Ovary (tissue), 9 donors: Measurements from ENCODE around the gene OR2L8. TPM values are rescaled to one million over a fixed set of nuclear protein-coding genes. Genes with fewer than 3 reads are reported as not detected.

Experiments
- DNase-seq, 5 donors: peaks; one replicate each; pipeline ENCODE4 v3.0.0-alpha.2; 2019 to 2020
- H3K27ac ChIP-seq, 2 donors: fragments of 200-600 bp; one replicate each; pipeline versions ENCODE4 v1.5.1 to v1.8.0; 2019 to 2022
- H3K27me3 ChIP-seq: fragments of 200-600 bp; one replicate; pipeline ENCODE4 v1.8.0; 2022
- H3K36me3 ChIP-seq: fragments of 200-600 bp; sonication (generic); one replicate; pipeline ENCODE4 v1.5.1; 2019
- H3K4me1 ChIP-seq: one replicate; pipeline ENCODE4 v1.8.1; 2013; ENCODE audit warnings: mild to moderate bottlenecking, moderate library complexity; ENCODE audit not compliant: insufficient read depth
- H3K4me3 ChIP-seq: fragments of 200-600 bp; sonication (generic); one replicate; pipeline ENCODE4 v1.5.1; 2017
- H3K9me3 ChIP-seq, 2 donors: fragments of 200-600 bp in 1 of 2; sonication (generic) in 1 of 2; one replicate each; pipeline versions ENCODE4 v1.5.1 to v1.8.1; 2013 to 2019; ENCODE audit warnings: mild to moderate bottlenecking in 1 of 2, moderate library complexity in 1 of 2
- EP300 ChIP-seq: sonication (generic); formaldehyde crosslinking; IDR thresholded peaks from one replicate; pipeline ENCODE4 v1.6.1; 2017; ENCODE audit warnings: antibody characterized with exemption
- POLR2A ChIP-seq: fragments of 450-650 bp; IDR thresholded peaks from one replicate; pipeline ENCODE4 v1.6.1; 2017; ENCODE audit warnings: antibody characterized with exemption, mild to moderate bottlenecking, moderate library complexity
- WGBS, 3 donors: extraction: QIAGEN DNeasy Blood & Tissue Kit in 1 of 3; methylation state at CpG; one replicate each; pipeline versions ENCODE4 v1.1.5 to v1.1.7; 2013 to 2017; 5-methylcytosine and 5-hydroxymethylcytosine counted together
- intact Hi-C, 4 donors: fragments of 100-400 bp; cut with DNase I; formaldehyde crosslinking; loops; one replicate each; pipeline versions ENCODE4 v1.11.0 to v1.15.1; 2022 to 2023
- polyA plus RNA-seq, 2 donors: library from polyadenylated mRNA; stranded (reverse); fragments of 200-250 nt in 1 of 2; fragments of 350-450 nt in 1 of 2; fragmentation: Illumina TruSeq in 1 of 2; extraction: RNeasy Lipid Tissue Mini Kit (QIAGEN cat#74804) in 1 of 2; gene quantifications; one replicate each; pipeline ENCODE4 v1.2.3, GENCODE V29; 2013 to 2014
- total RNA-seq, 7 donors: library from RNA; depleted of rRNA in 2 of 7; stranded (reverse); fragments of >200 nt in 2 of 7; fragmentation: NEBNext Ultra II Directional in 3 of 7; extraction: Animal tissue kit (Norgen Biotek cat#: 25700) in 3 of 7; gene quantifications; one replicate each; pipeline versions ENCODE4 v1.1.0 to v1.2.4, GENCODE V29; 2016 to 2023
- TF ChIP-seq, protein P1 (sequence below), 3 donors: fragments of 450-650 bp in 2 of 3; fragments of 200-600 bp in 1 of 3; IDR thresholded peaks; one replicate each; pipeline versions ENCODE4 v1.5.1 to v1.8.0; 2016 to 2022; ENCODE audit warnings: antibody characterized with exemption in 3 of 3, mild to moderate bottlenecking in 1 of 3
- donor health status: DM: no; HTN: no; CAD: no; lungs with moderate emphysema.
- donor health status: DM: no; HTN: no; CAD: no.
- donor health status: Bipolar disorder and iron deficiency.
- donor health status: DM: yes; HTN: yes; CAD: no.
- donor health status: DM: no; HTN: no; CAD: no.
- donor health status: DM: yes; HTN: yes; CAD: no.

OR2L8 gene
- total and polyA plus RNA-seq, 9 donors = 0.34 TPM; not detected in 8

DNA sequence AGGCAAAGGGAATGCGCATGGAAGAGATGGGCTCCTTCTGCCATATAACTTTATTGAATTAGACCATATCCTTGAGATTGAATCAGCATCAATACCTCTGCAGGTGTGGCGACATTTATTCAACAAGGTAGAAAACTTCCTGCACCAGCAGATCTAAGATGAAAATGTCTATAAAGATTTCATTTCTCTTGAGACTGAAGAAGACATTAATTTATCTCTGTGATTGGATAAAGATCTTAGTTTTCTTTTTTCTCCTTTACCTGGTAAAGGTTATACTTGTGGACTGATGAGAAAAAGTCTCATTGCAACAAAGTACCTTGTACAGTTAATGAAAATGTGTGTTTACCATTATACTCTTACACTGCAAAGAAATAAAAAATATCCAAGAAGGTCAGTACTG lies 28.7 kb upstream of the OR2L8 start, which contains the start of gene OR2T8:
Gene OR2T8 (plus strand): TSS at position 301 of the 400 bp plus-strand sequence. CDS start 766 bp downstream, outside the sequence.
- TF ChIP-seq, protein P1, sequence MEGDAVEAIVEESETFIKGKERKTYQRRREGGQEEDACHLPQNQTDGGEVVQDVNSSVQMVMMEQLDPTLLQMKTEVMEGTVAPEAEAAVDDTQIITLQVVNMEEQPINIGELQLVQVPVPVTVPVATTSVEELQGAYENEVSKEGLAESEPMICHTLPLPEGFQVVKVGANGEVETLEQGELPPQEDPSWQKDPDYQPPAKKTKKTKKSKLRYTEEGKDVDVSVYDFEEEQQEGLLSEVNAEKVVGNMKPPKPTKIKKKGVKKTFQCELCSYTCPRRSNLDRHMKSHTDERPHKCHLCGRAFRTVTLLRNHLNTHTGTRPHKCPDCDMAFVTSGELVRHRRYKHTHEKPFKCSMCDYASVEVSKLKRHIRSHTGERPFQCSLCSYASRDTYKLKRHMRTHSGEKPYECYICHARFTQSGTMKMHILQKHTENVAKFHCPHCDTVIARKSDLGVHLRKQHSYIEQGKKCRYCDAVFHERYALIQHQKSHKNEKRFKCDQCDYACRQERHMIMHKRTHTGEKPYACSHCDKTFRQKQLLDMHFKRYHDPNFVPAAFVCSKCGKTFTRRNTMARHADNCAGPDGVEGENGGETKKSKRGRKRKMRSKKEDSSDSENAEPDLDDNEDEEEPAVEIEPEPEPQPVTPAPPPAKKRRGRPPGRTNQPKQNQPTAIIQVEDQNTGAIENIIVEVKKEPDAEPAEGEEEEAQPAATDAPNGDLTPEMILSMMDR (IDR thresholded peaks at IDR 0.05) = no peak
- TF ChIP-seq EP300 (no peak), POLR2A (no peak)
- no peaks in the 10 kb centered on the region for H3K36me3 ChIP-seq
- WGBS, 3 donors = 62 to 89% (median 67%) methylated on average over 2 of the region's 2 CpGs
- intact Hi-C loops = no loop called here
- no peaks in the 10 kb centered on the region for H3K9me3 ChIP-seq
- H3K27me3 ChIP-seq = no peaks in the 10 kb centered on the region
- no peak for DNase-seq
- no peak within 1 kb of the TSS for H3K27ac ChIP-seq
- H3K4me3 ChIP-seq = no peak within 1 kb of the TSS
- H3K4me1 ChIP-seq = no peaks in the 10 kb centered on the region

DNA sequence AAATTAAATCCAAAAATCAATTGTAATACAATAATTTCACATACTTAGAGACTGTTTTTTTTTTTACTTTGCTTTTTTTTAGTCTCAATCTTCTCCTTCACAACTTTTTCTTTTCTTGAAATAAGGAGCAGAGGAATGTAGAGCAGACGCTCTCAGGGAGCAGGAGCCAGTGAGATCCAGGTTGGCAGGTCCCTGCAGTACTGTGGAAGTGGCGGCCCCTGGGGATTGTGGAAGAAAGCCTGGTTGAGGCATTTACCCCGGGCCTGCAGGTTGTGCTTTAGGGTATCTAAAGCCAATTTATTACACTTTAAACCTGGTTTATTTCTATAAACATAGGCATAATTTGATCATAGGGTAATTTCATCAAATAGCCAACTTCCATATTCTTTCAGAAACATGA lies 24.7 kb upstream of the OR2L8 start:
- H3K4me3 ChIP-seq = no peak overlapping the region
- H3K27ac ChIP-seq = no peak overlapping the region
- no peak for DNase-seq
- WGBS, 3 donors = 51 to 62% (median 54%) methylated on average over 3 of the region's 3 CpGs
- no peaks in the 10 kb centered on the region for H3K4me1 ChIP-seq
- H3K9me3 ChIP-seq = no peaks in the 10 kb centered on the region
- TF ChIP-seq POLR2A (no peak), EP300 (no peak)
- TF ChIP-seq, protein P1 (IDR thresholded peaks at IDR 0.05) = no peak
- H3K27me3 ChIP-seq = no peaks in the 10 kb centered on the region
- H3K36me3 ChIP-seq = no peaks in the 10 kb centered on the region
- intact Hi-C loops = no loop called here

DNA sequence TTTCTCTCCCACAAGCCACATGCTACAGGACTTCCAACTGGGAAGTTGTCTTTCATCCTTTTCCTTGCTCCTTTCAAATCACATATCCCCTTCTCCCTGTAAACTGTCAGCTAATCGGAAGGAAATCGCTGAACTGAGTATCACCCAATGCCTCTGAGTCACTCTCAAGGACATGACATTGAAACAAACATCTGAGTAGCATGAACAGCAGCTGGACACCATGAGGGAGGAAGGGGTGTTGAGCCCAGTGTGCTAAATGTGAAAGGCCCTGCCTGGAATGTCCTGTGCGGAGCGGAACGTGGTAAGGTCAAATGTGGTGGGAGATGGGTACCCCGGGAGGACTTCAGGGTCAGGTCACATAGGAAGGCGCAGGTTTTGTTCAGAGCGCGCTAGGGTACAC lies 23.8 kb upstream of the OR2L8 start, which contains the start of gene OR2AJ1:
Gene OR2AJ1 (plus strand): TSS at position 22 of the 400 bp plus-strand sequence. CDS start 8,880 bp downstream, outside the sequence.
- H3K36me3 ChIP-seq = no peaks in the 10 kb centered on the region
- DNase-seq = no peak
- no peaks in the 10 kb centered on the region for H3K4me1 ChIP-seq
- no peak within 1 kb of the TSS for H3K4me3 ChIP-seq
- WGBS, 3 donors = 48 to 78% (median 57%) methylated on average over 9 of the region's 9 CpGs
- intact Hi-C loops = no loop called here
- no peaks in the 10 kb centered on the region for H3K9me3 ChIP-seq
- no peak within 1 kb of the TSS for H3K27ac ChIP-seq
- TF ChIP-seq, protein P1 (IDR thresholded peaks at IDR 0.05) = no peak
- TF ChIP-seq EP300 (no peak), POLR2A (no peak)
- no peaks in the 10 kb centered on the region for H3K27me3 ChIP-seq

DNA sequence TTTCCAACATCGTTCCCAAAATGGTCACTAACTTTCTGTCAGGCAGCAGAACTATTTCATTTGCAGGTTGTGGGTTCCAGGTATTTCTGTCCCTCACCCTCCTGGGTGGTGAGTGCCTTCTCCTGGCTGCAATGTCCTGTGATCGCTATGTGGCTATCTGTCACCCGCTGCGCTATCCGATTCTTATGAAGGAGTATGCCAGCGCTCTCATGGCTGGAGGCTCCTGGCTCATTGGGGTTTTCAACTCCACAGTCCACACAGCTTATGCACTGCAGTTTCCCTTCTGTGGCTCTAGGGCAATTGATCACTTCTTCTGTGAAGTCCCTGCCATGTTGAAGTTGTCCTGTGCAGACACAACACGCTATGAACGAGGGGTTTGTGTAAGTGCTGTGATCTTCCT lies 14.7 kb upstream of the OR2L8 start:
- H3K27me3 ChIP-seq = no peaks in the 10 kb centered on the region
- 89 to 94% (median 91%) methylated on average over 8 of the region's 8 CpGs for WGBS, 3 donors
- intact Hi-C loops = no loop called here
- no peak overlapping the region for H3K27ac ChIP-seq
- no peaks in the 10 kb centered on the region for H3K4me1 ChIP-seq
- no peak overlapping the region for H3K4me3 ChIP-seq
- H3K36me3 ChIP-seq = no peaks in the 10 kb centered on the region
- TF ChIP-seq EP300 (no peak), POLR2A (no peak)
- TF ChIP-seq, protein P1 (IDR thresholded peaks at IDR 0.05) = no peak
- DNase-seq = no peak
- peaks cover 0 to 3% of the 10 kb centered on the region in 2 donors for H3K9me3 ChIP-seq
